GM19035 (cell line): ENCODE data around the gene SEMA6A.

ENCODE experiments used
- ATAC-seq: cut with Tn5 transposase; IDR thresholded peaks from one replicate; pipeline ENCODE4 v1.9.1; 2021; ENCODE audit not compliant: unreplicated experiment

SEMA6A gene

DNA sequence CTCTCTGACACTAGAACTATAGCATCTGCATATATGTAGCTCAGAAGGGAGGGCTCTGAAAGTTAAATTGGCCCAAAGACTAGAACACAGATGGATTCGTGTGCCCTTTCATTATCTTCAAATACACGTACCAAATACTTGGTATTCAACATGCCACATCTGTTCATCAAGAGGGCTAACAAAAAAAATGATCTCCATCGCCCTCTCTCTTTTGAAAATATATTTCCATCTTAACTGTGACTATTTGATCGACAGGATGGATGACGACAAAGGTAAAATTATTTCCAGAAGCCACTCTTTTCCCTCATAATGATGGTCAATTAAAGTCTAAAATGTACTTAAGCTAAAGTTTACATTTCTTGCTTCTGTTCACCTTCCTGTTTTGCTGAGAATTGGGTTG is 77.0 kb downstream of the SEMA6A start:
- ATAC-seq, result no peak

DNA sequence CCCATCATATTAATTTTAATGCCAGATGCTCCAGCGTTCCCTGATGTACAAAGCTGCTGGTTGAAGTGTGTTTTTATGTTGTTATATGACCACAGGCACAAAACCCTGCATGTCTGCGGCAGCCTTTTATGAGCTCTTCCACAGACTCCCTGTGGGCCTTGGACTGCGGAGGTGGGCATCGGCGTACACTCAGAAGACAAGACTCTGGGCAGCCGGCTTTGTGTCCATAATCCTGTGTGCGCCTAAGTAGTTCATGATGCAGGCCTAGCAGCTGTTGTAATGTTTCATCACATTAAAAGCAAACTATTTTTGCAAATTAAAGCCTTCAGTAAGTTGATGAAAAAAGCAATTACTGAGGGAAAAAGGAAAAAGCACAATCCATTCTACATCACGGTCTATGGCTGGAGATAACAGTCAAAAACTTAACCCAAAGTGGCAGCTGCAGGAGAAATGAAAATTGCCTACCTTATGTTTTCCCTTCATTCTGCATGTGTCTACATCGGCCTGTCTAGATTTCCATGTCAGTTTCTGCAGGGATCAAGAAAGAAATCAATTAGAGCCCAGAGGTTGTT is 78.8 kb downstream of the SEMA6A start:
- no peak for ATAC-seq

DNA sequence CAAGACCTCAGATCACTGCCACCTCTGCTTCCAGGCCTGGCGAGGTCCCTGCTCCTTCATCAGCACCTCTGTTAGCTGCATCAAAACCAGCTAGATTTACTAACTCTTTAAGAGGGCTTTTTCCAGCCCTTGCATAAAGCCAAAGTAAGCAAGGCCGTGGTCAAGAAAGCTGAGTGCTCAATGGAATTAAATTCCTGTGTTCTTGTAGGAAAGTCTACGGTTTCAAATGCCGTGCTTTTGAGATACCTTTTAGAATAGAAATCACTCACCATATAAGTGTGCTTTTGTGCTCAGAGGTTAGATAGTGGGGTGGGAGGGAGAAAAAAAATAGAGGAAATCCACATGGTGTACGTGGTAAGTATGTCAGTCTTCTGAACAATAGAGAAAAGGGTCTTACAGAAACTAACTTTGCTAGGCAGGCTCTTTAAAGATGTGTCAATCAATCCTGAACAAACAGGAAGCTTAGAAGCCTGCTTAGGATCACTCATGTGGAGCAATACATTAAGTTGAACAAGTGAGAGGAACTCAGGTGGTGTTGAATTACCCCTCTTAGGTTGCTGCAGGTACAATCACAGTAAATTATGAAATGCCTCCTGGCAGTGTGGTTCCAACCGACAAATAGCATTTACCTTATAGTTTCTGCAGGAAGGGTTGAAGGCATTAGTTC is 79.7 kb downstream of the SEMA6A start:
- no peak for ATAC-seq

DNA sequence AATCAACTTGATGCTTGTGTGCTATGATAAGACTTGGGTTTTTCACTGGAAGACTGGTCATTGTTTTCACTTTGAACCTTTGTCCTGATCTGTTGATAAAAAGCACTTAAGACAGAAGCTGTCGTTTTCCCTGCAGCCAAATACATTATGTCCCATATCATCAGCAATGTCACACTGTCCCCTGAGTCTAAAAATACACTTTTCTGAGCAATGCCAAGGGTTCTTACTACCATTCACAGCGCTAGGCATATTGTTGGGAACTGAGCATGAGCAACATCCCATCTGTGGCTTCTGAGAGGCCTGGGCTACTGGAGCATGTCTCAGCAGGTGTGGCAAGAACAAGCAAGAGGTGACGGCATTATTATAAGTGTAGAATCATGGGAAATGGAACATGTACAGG is 81.8 kb downstream of the SEMA6A start:
- no peak for ATAC-seq

DNA sequence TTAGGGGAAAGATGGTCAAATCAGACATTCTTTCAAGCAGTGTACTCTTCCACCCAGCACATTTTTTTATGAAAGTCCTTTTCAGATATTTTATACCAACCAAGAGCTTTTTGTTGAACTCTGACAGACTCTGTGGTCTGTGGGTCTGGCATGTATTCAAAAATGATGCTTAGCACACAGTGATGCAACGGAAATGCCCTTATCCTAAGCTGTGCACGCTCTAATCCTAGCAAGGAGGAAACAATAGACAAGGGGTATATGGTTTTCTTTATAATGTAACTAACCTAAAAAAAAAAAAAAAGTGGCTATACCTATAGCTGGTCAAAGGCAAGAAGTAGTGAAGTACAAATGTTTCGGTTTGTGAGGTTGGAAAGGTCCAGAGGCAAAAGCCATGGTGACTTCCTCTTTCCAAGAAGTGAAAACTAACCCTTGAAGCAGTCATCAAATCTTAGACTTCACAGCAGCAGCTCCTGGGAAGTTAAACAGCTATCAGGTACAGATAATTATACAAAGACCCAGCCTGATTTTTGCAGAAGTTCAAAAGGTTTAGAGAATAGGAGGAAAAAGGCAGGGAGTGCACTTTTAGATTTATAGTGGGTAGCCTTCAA is 82.5 kb downstream of the SEMA6A start:
- ATAC-seq, result no peak

DNA sequence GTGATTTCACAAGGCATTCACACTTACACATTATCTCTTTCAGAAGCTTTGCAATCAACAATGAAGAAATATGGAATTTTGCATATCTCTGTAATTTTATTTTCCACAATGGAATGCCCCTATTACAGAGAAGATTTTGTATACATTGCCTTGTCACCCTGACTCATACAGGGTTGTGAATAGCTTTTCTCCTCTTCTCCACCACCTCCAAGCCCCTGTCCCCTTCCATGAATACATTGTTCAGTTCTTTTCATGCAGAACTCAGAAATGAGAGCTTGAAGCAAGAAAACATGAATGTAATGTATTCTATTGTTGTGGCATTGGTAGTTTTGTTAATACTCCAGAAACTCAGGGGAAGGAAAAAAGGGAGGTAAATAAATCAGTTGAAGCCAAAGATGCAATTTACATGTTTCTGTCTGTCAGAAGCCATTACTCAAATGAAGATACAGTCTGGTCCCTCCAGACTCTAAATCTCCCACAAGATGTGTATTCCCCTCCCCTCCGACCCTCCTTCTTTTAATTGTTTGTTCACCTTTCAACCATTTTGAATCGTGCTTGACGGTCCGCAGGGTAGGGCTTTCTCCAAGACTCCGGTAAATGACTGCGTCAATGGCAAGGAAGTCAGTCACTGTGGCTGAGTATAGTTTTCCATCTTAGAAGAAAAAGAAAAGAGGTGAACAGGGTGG is 86.1 kb downstream of the SEMA6A start:
- no peak for ATAC-seq

DNA sequence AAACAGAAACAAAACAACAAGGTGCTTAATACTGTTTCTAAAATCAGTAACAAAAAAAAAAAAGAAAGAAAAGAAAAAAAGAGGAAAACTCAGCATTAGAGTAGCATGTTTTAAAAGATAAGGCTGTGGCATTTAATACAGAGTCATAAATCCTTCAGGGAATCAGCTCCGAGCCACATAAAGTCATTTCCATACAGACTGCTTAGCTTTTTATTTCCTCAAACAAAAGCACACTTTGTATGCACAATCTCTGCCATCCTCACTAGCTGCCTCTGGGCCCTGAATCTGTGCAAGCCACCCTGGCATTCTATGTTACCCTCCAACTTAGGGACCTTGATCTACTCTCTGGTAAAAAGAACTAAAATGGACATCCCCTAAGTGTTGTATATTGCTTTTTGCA is 87.6 kb downstream of the SEMA6A start:
- ATAC-seq, result no peak

DNA sequence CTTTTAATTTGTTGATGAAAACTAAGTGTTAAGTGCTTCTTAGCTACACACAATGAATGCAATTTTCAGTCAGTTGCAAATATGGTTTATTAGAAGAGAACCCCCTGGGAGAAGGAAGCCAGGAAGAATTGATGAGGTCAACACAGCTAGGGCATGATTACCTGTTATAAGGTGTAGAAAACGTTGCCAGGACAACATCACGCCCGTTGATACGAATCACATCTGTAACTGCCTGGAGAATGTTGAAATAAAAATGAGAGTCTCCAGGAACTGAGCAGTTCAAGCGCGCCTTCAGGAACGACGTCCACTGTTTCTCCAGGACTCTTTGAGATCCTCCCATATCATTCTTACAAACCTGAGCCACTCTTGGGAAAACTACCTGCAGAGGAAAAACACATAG is 88.0 kb downstream of the SEMA6A start:
- no peak for ATAC-seq

DNA sequence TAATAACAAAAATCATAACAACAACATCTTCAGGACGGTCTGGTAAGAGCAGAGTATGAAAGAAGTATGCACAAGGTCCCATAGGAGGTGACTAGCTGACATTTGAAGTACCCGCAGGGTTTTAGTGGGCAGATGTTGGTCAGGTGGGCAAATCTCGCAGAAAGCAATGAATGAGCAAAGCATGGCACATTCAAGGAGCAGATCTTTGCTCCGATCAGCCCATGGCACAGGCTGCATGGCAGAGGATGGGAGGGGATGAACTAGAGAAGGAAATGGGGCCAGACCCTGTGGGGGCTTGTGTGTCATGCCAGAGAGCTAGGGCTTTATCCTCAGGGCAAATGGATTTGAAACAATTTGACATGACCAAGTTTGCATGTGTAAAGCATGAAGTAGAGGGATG is 90.0 kb downstream of the SEMA6A start:
- no peak for ATAC-seq

DNA sequence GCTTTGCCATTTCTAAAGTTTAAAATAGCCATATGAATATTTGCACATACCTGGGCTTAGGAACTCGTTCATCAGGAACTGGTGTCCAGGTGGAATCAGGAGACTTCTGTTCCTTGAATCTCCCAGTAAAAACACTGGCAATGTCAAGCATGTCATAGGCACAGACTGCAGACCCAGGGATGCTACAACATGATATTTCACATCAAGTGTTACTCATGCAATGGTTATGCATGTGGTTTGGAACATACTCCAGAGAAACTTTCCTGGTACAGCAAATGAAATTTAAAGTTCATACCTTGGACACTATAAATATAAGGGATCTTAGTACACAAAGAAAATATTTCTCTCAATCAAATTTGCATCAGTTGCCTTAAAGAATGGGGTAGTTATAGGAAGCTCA is 92.2 kb downstream of the SEMA6A start:
- no peak for ATAC-seq

DNA sequence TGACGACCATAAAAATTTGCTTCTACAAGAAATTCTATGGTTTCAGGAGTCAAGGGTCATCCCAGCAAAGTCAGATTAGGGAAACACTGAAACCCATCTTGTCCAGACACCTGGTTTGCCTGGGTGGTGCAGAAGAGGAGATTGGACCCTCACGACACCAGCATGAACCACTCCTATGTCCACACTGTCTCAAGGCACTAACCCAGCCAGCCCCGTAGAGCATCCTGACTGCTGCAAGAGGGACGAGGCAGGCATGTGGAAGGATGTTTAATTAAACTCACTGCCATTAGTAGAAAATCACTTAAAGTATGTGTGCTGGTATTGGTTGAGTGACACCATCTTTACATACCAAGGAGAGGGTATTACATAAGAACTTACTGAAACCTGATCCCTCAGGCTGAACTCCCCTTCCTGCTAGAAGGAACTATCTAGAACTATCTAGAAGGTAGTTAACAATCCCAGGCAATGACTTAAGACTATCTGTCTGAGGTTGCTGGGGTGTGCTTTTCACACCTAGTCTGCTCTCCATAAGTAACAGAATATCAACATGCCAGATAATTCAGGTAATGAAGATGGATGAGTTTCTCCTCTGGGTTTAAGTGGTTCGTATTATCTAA is 93.6 kb downstream of the SEMA6A start:
- ATAC-seq, result no peak

DNA sequence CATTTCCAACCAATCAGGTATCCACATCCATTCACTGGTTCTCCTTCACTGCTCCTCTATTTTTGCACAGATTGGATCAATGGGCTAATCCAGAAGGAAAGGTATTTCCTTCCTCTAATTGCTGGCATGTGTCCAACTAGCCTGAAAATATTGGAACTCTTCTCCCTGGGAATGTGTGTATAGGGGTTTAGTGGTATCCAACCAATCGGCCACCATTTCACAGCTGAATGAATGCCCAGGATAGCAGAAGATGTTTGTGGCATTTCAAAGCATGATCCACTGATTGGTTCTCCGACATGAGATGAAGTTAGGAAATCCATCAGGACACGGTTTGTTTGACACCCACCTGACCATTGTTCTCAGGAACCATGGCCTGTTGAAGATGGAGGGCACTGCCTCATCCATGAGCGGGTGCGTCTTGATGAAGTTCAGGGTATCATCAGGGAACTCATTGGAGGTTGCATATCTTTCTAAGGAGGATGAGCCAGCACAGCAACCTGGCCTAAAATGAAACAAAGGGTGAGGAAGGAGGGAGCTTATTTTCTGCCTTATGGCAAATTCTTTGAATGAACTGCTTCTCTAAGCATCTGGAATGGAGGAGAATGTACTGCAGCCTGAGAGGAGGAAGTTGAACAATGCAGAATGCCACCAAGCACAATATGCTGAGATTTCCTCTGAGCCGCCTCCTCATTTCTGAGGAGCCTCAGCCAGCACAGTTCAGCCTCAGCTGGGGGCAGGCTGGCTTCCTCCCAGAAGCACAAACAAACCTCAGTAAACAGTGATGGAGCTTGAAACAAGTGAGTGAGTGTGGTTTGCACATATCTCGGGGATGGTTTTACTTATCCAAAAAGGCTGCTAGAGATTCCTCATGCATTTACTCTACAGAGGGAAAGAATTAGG is 94.6 kb downstream of the SEMA6A start:
- ATAC-seq, result no peak

DNA sequence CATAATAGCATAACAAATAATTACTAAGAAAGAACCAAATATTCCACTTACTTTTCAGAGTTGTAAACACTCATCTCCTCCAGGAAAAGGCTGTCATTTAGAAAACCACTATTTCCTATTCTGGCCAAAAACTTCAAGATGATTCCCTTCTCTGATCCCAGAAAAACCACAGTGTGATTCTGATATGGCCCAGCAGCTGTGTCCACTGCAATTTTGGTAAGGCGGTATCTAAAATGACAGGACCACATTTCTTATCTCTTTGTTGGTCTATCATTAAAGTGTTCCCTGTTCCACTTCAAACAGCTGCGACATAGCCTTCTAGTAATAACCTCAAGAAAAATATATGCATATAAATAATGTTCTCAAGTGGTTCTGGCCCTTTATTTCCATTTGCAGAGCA is 96.1 kb downstream of the SEMA6A start:
- no peak for ATAC-seq

DNA sequence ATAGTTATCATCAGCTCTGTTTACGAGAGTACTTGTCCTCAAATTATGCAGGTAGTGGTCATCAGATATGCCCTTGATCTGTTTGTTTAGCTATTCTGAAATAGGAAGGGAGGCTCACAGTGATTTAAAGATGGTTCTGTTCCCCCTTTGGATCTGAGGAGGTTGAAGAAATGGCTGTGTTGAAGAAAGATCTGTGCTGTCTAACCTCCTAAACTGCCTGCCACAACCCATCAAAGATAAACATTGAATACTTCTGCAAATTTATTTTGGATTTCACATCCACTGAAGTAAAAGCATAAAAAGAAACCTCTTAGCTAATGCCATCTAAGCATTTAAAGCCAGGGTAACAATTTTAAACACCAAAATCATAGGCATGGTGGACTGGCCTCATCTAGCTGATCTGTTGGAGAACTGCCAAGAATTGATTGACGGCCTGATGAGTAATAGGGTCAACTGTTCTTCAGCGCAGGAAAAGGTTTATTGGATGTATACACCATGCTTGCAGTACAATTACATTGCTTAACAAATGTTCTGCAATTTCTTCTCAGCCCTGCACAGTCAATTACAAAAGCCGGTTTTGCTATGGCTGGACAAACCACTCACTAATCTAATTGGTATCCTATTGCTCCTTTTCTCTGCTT is 97.6 kb downstream of the SEMA6A start:
- ATAC-seq, result no peak

DNA sequence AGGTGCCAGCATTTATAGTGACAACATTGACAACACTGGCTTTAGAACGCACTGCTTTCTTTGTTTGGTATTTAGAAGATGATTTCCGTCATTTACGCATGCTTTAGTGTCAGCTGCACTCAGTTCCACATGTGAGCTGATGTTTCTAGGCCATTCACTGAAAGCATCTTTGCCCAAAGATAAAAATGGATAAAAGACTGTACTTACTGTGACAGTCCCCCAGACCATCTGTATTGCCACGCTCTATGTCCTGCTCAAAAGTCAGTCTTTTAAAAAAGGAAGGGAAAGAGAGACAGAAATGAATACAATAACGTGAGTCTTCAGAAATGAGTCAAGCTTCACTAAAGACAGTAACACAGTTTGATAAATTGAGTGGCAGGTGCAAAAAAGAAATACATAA is 99.3 kb downstream of the SEMA6A start:
- no peak for ATAC-seq

DNA sequence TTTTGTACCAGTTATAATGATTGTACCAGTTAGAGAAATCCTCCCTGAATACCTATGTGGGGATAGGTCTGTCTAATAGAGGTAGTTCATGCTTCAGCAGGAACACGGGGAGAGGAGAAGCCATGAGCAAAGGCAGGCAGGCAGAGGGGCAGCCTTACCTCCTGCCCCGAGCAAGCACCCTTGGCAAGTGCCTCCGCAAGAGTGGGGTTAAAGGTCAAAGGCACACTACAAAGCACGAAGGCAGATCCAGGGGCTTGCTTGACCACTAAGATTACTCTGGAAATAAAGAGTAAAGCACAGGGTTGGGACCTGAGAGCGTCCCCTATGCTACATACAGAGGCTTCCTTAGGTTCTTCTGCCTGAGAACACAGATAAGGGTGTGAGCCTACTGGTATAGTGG is 100.9 kb downstream of the SEMA6A start:
- no peak for ATAC-seq

DNA sequence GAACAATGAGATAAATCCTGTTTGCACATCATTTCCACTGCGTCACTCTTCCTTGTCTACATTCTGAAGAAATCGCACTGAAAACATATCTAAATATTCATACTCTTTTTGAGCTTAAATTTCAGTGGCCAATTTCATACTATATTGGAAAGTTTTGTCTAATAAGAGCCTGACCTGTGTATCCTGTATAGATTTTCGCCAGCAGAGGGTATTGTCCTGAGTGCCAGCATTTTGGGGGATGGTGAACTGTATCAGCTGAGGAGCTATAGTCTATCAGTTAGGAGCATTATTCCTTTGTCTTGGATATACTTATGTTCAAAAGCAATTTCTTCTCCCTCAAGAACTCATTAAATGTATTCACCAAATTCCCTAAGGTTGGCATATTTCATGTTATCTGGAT is 102.3 kb downstream of the SEMA6A start:
- ATAC-seq, result no peak

DNA sequence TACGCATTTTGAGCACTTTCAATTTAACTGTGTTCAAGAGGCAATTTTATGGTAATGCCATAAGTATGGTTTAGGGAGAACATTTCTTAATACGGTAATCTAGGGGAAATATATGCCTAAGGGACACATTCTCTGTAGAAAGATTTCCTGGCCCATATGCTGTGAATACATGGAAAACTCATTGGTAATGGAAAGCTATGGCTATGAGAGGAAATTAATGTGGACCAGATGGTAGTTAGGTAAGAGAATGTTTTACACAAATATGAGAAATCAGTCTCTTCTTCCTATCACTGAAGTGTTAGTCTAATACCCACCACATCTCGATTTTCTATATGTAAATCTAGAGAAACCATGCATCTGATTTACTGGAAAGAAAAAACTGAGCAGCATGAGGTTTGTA is 105.0 kb downstream of the SEMA6A start:
- no peak for ATAC-seq

DNA sequence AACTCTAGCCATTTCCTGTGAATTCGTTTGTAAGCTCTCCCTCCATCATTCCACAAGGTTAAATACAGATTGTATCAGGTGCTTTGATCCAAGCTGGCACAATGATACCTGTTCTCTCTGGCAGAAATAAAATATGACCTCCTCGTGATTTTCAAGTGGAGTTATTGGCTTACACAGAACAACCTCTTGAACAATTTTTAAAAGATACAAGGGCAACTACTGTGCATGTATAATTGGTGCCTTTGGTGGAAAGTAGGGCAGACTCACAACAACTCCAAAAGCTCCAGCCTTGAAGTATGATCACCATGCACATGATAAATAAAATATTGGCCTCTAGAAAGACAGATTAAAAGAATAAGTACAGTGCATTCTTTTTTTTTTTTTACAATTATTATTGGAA is 106.0 kb downstream of the SEMA6A start:
- no peak for ATAC-seq

DNA sequence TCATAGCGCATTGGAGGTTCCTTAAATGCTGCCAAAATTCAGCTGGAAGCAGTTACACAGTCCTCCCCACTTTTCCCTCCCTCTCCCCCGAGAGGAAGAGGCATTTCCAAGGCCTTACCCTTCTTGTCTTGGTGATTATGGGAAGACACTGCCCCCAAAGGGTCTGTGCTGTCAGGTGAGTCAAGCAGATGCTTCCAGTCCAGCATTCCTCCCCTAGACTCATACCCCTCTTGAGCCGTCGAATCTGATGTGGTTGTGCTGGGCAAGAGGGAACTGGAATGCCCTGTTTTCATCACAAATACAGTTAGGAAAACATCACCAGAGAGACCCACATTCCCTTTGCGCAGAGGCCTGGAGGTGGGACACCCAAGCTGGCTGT is 107.2 kb downstream of the SEMA6A start:
- ATAC-seq, result no peak
